HepG2 (cell line): ENCODE results near the gene SCAPER. TPM values are rescaled to one million over a fixed set of nuclear protein-coding genes. Genes with fewer than 3 reads are reported as not detected.

Experiments
- ASH2L ChIP-seq: fragments of 300-600, 200-600 bp; sonication (generic); IDR thresholded peaks from 2 replicates; pipeline ENCODE4 v1.7.0; 2017; ENCODE audit warnings: low read depth, mild to moderate bottlenecking, moderate library complexity, mixed read lengths, low read length; ENCODE audit not compliant: insufficient read length
- ATF7-NPFF ChIP-seq: sonication (generic); formaldehyde crosslinking; IDR thresholded peaks from 2 replicates; pipeline ENCODE4 v1.8.1; 2023; ENCODE audit warnings: mild to moderate bottlenecking, low read depth, missing genetic modification reagents, moderate library complexity
- BRD4 ChIP-seq: sonication (generic); formaldehyde crosslinking; IDR thresholded peaks from 2 replicates; pipeline ENCODE4 v1.4.0; 2020; ENCODE audit warnings: missing genetic modification reagents
- EED ChIP-seq: sonication (generic); formaldehyde crosslinking; IDR thresholded peaks from 2 replicates; pipeline ENCODE4 v1.5.0; 2020; ENCODE audit warnings: mild to moderate bottlenecking, missing genetic modification reagents
- EP300 ChIP-seq, 3 experiments: sonication (generic) in 1 of 3; formaldehyde crosslinking in 1 of 3; IDR thresholded peaks; 2 replicates each; pipeline versions ENCODE4 v1.5.1 to v1.6.1; 2011 to 2020; ENCODE audit warnings: low read depth in 2 of 3, low read length in 2 of 3, borderline replicate concordance in 1 of 3, improper control_type of control experiment in 1 of 3, mild to moderate bottlenecking in 1 of 3, missing genetic modification reagents in 1 of 3, moderate library complexity in 1 of 3
- IKZF4 ChIP-seq: sonication (generic); formaldehyde crosslinking; IDR thresholded peaks from 2 replicates; pipeline ENCODE4 v1.5.1; 2020; ENCODE audit warnings: borderline replicate concordance, mild to moderate bottlenecking, low read depth, missing genetic modification reagents; ENCODE audit errors: not compliant biosample characterization
- KDM3A ChIP-seq: IDR thresholded peaks from 2 replicates; pipeline ENCODE4 v1.6.1; 2018; ENCODE audit warnings: low read depth, missing compliant biosample characterization
- MYNN ChIP-seq: sonication (generic); formaldehyde crosslinking; IDR thresholded peaks from 2 replicates; pipeline ENCODE4 v1.4.0; 2020; ENCODE audit warnings: mild to moderate bottlenecking, low read depth, missing genetic modification reagents
- NAIF1 ChIP-seq: sonication (generic); formaldehyde crosslinking; IDR thresholded peaks from 2 replicates; pipeline ENCODE4 v1.5.0; 2020; ENCODE audit warnings: mild to moderate bottlenecking, missing genetic modification reagents, borderline replicate concordance
- NR1H2 ChIP-seq: sonication (generic); formaldehyde crosslinking; IDR thresholded peaks from 2 replicates; pipeline ENCODE4 v1.8.1; 2022; ENCODE audit warnings: low read depth, missing genetic modification reagents, borderline replicate concordance
- PBX3 ChIP-seq: sonication (generic); formaldehyde crosslinking; IDR thresholded peaks from 2 replicates; pipeline ENCODE4 v1.8.1; 2023; ENCODE audit warnings: missing genetic modification reagents, inconsistent platforms, borderline replicate concordance
- REXO4 ChIP-seq: sonication (generic); formaldehyde crosslinking; IDR thresholded peaks from 2 replicates; pipeline ENCODE4 v1.8.0; 2022; ENCODE audit warnings: missing genetic modification reagents, mild to moderate bottlenecking, borderline replicate concordance
- SALL1 ChIP-seq: sonication (generic); formaldehyde crosslinking; IDR thresholded peaks from 2 replicates; pipeline ENCODE4 v1.8.0; 2022; ENCODE audit warnings: mild to moderate bottlenecking, missing genetic modification reagents
- SALL2 ChIP-seq: sonication (generic); formaldehyde crosslinking; IDR thresholded peaks from 2 replicates; pipeline ENCODE4 v1.8.1; 2023; ENCODE audit warnings: mild to moderate bottlenecking, missing genetic modification reagents, inconsistent platforms
- THAP11 ChIP-seq: IDR thresholded peaks from 2 replicates; pipeline ENCODE4 v1.6.1; 2016; ENCODE audit warnings: missing biosample characterization, missing genetic modification reagents
- ZFP82 ChIP-seq: sonication (generic); formaldehyde crosslinking; IDR thresholded peaks from 2 replicates; pipeline ENCODE4 v1.5.1; 2020; ENCODE audit warnings: mild to moderate bottlenecking, missing genetic modification reagents, borderline replicate concordance
- ZNF20 ChIP-seq: sonication (generic); formaldehyde crosslinking; IDR thresholded peaks from 2 replicates; pipeline ENCODE4 v1.4.0; 2020; ENCODE audit warnings: mild to moderate bottlenecking, moderate library complexity, missing genetic modification reagents
- ZNF30 ChIP-seq: sonication (generic); formaldehyde crosslinking; IDR thresholded peaks from 2 replicates; pipeline ENCODE4 v1.5.0; 2020; ENCODE audit warnings: mild to moderate bottlenecking, missing genetic modification reagents
- ZNF350 ChIP-seq: sonication (generic); formaldehyde crosslinking; IDR thresholded peaks from 2 replicates; pipeline ENCODE4 v1.4.0; 2020; ENCODE audit warnings: mild to moderate bottlenecking, low read depth, missing genetic modification reagents, borderline replicate concordance
- ZNF576 ChIP-seq: sonication (generic); formaldehyde crosslinking; IDR thresholded peaks from 2 replicates; pipeline ENCODE4 v1.4.0; 2020; ENCODE audit warnings: mild to moderate bottlenecking, missing genetic modification reagents
- ZNF678 ChIP-seq: sonication (generic); formaldehyde crosslinking; IDR thresholded peaks from 2 replicates; pipeline ENCODE4 v1.4.0; 2020; ENCODE audit warnings: mild to moderate bottlenecking, missing genetic modification reagents
- ZNF713 ChIP-seq: sonication (generic); formaldehyde crosslinking; IDR thresholded peaks from 2 replicates; pipeline ENCODE4 v1.4.0; 2020; ENCODE audit warnings: mild to moderate bottlenecking, missing genetic modification reagents
- ZNF777 ChIP-seq: sonication (generic); formaldehyde crosslinking; IDR thresholded peaks from 2 replicates; pipeline ENCODE4 v1.4.0; 2020; ENCODE audit warnings: missing genetic modification reagents
- ZXDC ChIP-seq: sonication (generic); formaldehyde crosslinking; IDR thresholded peaks from 2 replicates; pipeline ENCODE4 v1.5.0; 2020; ENCODE audit warnings: mild to moderate bottlenecking, missing genetic modification reagents
- polyA plus RNA-seq, 8 experiments: library from polyadenylated mRNA; depleted of rRNA in 3 of 8; stranded (reverse) in 7 of 8; unstranded in 1 of 8; fragments of >200 nt; fragmentation: Illumina TruSeq in 4 of 8; extraction: Trizol in 4 of 8; gene quantifications; 2 replicates each; pipeline versions ENCODE4 v1.2.1 to v1.2.3, GENCODE V29; 2011 to 2016; ENCODE audit warnings: low read depth in 4 of 8, missing spikeins in 1 of 8, mixed read lengths in 1 of 8; ENCODE audit not compliant: insufficient read depth in 1 of 8
- total RNA-seq, 5 experiments: library from RNA; depleted of rRNA; stranded (reverse); fragments of >200 nt; fragmentation: Illumina TruSeq; extraction: Trizol; gene quantifications; 2 replicates each; pipeline ENCODE4 v1.2.3, GENCODE V29; 2016; ENCODE audit warnings: low read depth in 1 of 5

Gene SCAPER
- total and polyA plus RNA-seq, 2 of the 13 experiments (the other 11 are each of a cell fraction or from before 2014, with no cell fraction given) = 4.3 to 10.5 TPM

- TF ChIP-seq ZNF576 (CRISPR knock-in tag) (0 out of 2 replicates have a peak, but pooled peaks have one; percentile 61), THAP11 (CRISPR knock-in tag) (peak; percentile 83), ZNF20 (CRISPR knock-in tag) (peak; percentile 87; the same call in 1 of the 2 replicates), BRD4 (CRISPR knock-in tag) (peak; percentile 42; the same call in 1 of the 2 replicates), IKZF4 (CRISPR knock-in tag) (peak; percentile 53), ASH2L (peak; percentile 89), ZNF350 (peak; percentile 84), ZNF777 (CRISPR knock-in tag) (peak; percentile 40; the same call in 1 of the 2 replicates), MYNN (CRISPR knock-in tag) (peak; percentile 67; the same call in 1 of the 2 replicates), NAIF1 (CRISPR knock-in tag) (peak; percentile 76; the same call in 1 of the 2 replicates), KDM3A (CRISPR knock-in tag) (peak; percentile 64; the same call in 1 of the 2 replicates), ZFP82 (no peak), SALL2 (CRISPR knock-in tag) (peak; percentile 22; the same call in 1 of the 2 replicates), ZNF30 (no peak), REXO4 (CRISPR knock-in tag) (peak; percentile 71; the same call in 1 of the 2 replicates), ATF7-NPFF (CRISPR knock-in tag) (peak; percentile 93), PBX3 (CRISPR knock-in tag) (no peak), EP300 (IDR thresholded peaks at IDR 0.05; ENCODE audit: low read depth in 2 of 2, low read length in 2 of 2) (no peak), EP300 (CRISPR knock-in tag; IDR thresholded peaks at IDR 0.05; ENCODE audit: borderline replicate concordance) (peak; percentile 25; the same call in 1 of the 2 replicates), EED (CRISPR knock-in tag) (peak; percentile 94; the same call in 1 of the 2 replicates), NR1H2 (CRISPR knock-in tag) (no peak), ZNF678 (no peak), ZXDC (CRISPR knock-in tag) (peak; percentile 62; the same call in 1 of the 2 replicates), SALL1 (CRISPR knock-in tag) (peak; percentile 91), ZNF713 (no peak)
Measured at GRCh38 chr15:76311100-76311953, 593.8 kb downstream of the SCAPER start, which contains the start of gene ETFA (continued).
